Loucy (cell line): ENCODE data around the gene MAPK7.

Experiments
- CTCF ChIP-seq: fragments of 200-600 bp; sonication (generic); conservative IDR thresholded peaks from 2 replicates; pipeline ENCODE4 v1.5.1; 2014; ENCODE audit warnings: mild to moderate bottlenecking, antibody characterized with exemption, low read length
- EZH2phosphoT487 ChIP-seq: fragments of 200-600 bp; IDR thresholded peaks from 2 replicates; pipeline ENCODE4 v1.6.1; 2018; ENCODE audit warnings: antibody characterized with exemption, mild to moderate bottlenecking, moderate library complexity, borderline replicate concordance

- TF ChIP-seq CTCF (no peak), EZH2phosphoT487 (no peak)
Measured at GRCh38 chr17:19370493-19370960, 7.8 kb upstream of the MAPK7 start.
